Prostate gland (tissue), 2 donors: ENCODE measurements around the gene FAM53B. TPM values are rescaled to one million over a fixed set of nuclear protein-coding genes. Genes with fewer than 3 reads are reported as not detected.

ENCODE experiments used
- DNase-seq: peaks from one replicate; pipeline ENCODE4 v3.0.0-alpha.2; 2019; ENCODE audit warnings: low spot score
- H3K27ac ChIP-seq, 2 donors: fragments of 200-600 bp; sonication (generic); 2 replicates each; pipeline ENCODE4 v1.5.1; 2017 to 2019
- H3K27me3 ChIP-seq: fragments of 200-600 bp; sonication (generic); replicated peaks from 2 replicates; pipeline ENCODE4 v1.5.1; 2019; ENCODE audit not compliant: insufficient read depth
- H3K36me3 ChIP-seq, 2 donors: fragments of 200-600 bp; sonication (generic); 1 replicate in 1 of 2; 2 replicates in 1 of 2; pipeline versions ENCODE4 v1.5.1 to v1.8.1; 2017 to 2019
- H3K4me1 ChIP-seq: fragments of 200-600 bp; sonication (generic); replicated peaks from 2 replicates; pipeline ENCODE4 v1.5.1; 2019
- H3K4me3 ChIP-seq, 2 donors: fragments of 200-600 bp; sonication (generic); 2 replicates each; pipeline ENCODE4 v1.5.1; 2017 to 2019
- H3K9me3 ChIP-seq: fragments of 200-600 bp; sonication (generic); 2 replicates; pipeline ENCODE4 v1.5.1; 2017
- POLR2A ChIP-seq: fragments of 450-650 bp; IDR thresholded peaks from one replicate; pipeline ENCODE4 v1.6.1; 2016; ENCODE audit warnings: antibody characterized with exemption, mild to moderate bottlenecking
- POLR2AphosphoS5 ChIP-seq: sonication (generic); formaldehyde crosslinking; IDR thresholded peaks from one replicate; pipeline ENCODE4 v1.6.1; 2017; ENCODE audit warnings: antibody characterized with exemption
- WGBS: methylation state at CpG from one replicate; pipeline ENCODE4 v1.1.5; 2018; 5-methylcytosine and 5-hydroxymethylcytosine counted together
- intact Hi-C: fragments of 100-400 bp; cut with DNase I; formaldehyde crosslinking; loops from one replicate; pipeline ENCODE4 v1.14.2; 2022
- total RNA-seq, 2 donors: library from RNA; depleted of rRNA; stranded (reverse); fragments of >200 nt; gene quantifications; one replicate each; pipeline ENCODE4 v1.1.0, GENCODE V29; 2016
- TF ChIP-seq, protein P1 (sequence below), 4 experiments: fragments of 200-600 bp in 2 of 4; fragments of 450-650 bp in 2 of 4; sonication (generic) in 2 of 4; IDR thresholded peaks; 1 replicate in 3 of 4; 2 replicates in 1 of 4; pipeline ENCODE4 v1.5.1; 2016 to 2019; ENCODE audit warnings: antibody characterized with exemption in 4 of 4, mild to moderate bottlenecking in 2 of 4, moderate library complexity in 2 of 4

Gene FAM53B
- total RNA-seq, 2 donors from 2014 or later, result 28.9 to 101 TPM

DNA sequence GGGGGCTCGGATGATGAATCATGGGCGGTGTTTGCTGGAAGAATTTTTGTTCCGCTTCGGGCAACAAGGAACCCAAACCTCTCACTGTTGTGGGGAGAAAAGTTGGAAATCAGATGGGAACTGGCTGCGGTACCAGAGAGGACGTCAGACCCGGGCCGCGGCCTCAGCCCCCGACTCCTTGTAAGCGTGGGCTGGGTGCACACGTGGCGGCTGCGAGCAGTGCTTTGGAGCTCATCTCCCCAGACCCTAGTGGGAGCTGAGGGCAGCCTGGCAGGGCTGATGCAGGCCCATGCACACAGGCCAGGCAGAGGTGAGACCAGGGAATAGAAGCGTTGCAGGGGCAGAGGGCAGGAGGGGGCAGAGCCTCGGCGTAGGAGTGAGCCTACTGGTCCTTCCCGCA, 136.5 kb downstream of the FAM53B start:
- Histone ChIP-seq H3K27ac (no peak overlapping the region), H3K9me3 (no peaks in the 10 kb centered on the region), H3K4me1 (no peaks in the 10 kb centered on the region), H3K36me3 (no peaks in the 10 kb centered on the region), H3K27me3 (no peaks in the 10 kb centered on the region), H3K4me3 (no peak overlapping the region)
- intact Hi-C loops, result no loop called here
- TF ChIP-seq POLR2AphosphoS5, result no peak
- TF ChIP-seq, protein P1, sequence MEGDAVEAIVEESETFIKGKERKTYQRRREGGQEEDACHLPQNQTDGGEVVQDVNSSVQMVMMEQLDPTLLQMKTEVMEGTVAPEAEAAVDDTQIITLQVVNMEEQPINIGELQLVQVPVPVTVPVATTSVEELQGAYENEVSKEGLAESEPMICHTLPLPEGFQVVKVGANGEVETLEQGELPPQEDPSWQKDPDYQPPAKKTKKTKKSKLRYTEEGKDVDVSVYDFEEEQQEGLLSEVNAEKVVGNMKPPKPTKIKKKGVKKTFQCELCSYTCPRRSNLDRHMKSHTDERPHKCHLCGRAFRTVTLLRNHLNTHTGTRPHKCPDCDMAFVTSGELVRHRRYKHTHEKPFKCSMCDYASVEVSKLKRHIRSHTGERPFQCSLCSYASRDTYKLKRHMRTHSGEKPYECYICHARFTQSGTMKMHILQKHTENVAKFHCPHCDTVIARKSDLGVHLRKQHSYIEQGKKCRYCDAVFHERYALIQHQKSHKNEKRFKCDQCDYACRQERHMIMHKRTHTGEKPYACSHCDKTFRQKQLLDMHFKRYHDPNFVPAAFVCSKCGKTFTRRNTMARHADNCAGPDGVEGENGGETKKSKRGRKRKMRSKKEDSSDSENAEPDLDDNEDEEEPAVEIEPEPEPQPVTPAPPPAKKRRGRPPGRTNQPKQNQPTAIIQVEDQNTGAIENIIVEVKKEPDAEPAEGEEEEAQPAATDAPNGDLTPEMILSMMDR (IDR thresholded peaks at IDR 0.05), result no peak
- no peak for TF ChIP-seq POLR2A
- WGBS, result 90% methylated on average over 18 of the region's 18 CpGs
- no peak for DNase-seq

DNA sequence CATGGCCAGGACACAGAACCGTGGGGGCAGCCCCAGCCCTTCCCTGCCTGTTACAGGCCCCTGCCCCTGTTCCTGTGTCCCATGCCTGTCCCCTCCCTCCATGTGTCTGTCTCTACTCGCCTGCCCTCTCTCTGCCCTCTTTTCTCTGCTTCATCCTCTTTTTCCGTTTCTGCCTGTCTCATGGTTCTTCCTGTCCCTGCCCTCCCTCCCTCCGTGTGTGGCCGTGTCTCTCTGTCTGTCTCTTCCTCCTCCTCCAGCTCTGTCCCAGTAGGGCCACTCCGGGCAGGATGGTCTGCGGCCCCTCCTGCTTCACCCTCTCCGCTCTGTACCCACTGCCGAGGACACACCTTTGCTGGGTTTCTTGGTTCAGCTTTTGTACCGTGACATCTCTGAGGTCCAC, 137.4 kb downstream of the FAM53B start:
- TF ChIP-seq, protein P1 (IDR thresholded peaks at IDR 0.05), result no peak
- TF ChIP-seq POLR2A, result no peak
- no peak for TF ChIP-seq POLR2AphosphoS5
- intact Hi-C loops, result no loop called here
- H3K27me3 ChIP-seq, result no peaks in the 10 kb centered on the region
- 37% methylated on average over 10 of the region's 10 CpGs for WGBS
- no peaks in the 10 kb centered on the region for H3K36me3 ChIP-seq
- H3K9me3 ChIP-seq, result no peaks in the 10 kb centered on the region
- no peak overlapping the region for H3K4me3 ChIP-seq
- H3K4me1 ChIP-seq, result no peaks in the 10 kb centered on the region
- DNase-seq, result no peak
- no peak overlapping the region for H3K27ac ChIP-seq

DNA sequence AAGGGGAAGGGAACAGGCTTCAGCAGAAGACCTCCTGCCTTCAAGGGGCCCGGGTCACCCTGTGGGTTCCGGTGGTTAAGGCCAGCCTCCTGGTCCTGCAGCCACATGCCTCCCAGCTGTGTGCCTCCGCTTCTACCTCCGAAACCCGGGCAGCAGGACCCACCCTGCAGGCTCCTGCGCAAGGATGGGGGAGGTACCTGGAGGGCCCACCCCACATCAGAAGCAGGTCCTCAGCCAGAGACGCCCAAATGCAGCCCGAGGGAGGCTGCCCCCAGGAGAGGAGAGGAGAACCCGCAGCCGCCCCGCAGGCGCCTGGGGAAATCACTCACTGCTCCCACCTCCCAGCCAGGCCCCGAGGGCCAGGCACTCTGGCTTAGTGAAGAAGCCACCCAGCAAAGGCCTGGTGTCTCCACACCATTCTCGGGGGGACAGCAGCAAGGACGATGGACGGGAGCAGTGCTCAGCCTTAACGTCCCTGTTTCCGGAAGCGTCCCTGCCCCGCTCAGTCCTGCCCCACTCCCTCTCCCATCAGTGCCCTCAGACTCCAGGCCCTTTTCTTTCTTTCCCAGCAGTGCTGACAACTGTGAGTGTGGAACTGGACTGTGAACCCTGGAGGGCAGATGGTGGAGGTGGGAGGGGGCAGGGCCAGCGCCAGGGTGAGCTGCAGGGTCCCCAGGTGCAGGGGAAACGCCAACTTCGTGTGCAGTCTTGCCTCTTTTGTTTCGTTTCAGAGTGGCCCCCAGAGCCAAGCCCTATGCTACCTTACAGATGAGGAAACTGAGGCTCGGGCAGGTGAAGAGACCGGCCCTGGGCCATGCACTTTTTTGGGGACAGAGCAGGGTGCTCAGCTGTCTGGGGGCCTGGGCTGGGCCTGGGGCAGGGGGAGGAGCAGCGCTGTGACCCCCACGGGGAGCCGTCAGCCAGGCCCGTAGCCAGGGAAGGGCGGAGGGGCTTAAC, 138.0 kb downstream of the FAM53B start:
- H3K27me3 ChIP-seq, result no peaks in the 10 kb centered on the region
- H3K4me3 ChIP-seq, result no peak overlapping the region
- 75% methylated on average over 31 of the region's 31 CpGs for WGBS
- H3K9me3 ChIP-seq, result no peaks in the 10 kb centered on the region
- H3K27ac ChIP-seq, result no peak overlapping the region
- no peaks in the 10 kb centered on the region for H3K4me1 ChIP-seq
- intact Hi-C loops, result no loop called here
- no peak for DNase-seq
- TF ChIP-seq POLR2AphosphoS5 (no peak), POLR2A (no peak)
- TF ChIP-seq, protein P1 (IDR thresholded peaks at IDR 0.05), result no peak
- no peaks in the 10 kb centered on the region for H3K36me3 ChIP-seq

DNA sequence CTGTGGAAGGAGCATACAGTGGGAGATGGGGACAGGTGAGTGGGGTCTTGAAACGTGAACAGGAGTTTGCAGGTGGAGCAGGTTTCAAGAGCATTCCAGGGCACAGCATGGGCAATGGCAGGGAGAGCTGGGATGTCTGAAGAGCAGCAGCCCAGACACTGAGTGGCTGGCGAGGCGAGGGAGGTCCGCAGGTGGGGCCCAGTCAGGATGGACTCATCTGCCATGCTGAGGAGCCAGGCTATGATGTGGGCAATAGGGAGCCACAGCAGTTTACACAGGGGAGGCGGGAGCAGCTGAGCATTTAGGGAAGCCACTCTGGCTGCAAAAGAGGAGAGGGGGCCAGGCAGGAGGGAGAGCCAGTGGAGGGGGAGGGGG, 138.7 kb downstream of the FAM53B start:
- no peaks in the 10 kb centered on the region for H3K9me3 ChIP-seq
- no peaks in the 10 kb centered on the region for H3K27me3 ChIP-seq
- no peaks in the 10 kb centered on the region for H3K36me3 ChIP-seq
- DNase-seq, result no peak
- H3K27ac ChIP-seq, result no peak overlapping the region
- intact Hi-C loops, result no loop called here
- H3K4me1 ChIP-seq, result no peaks in the 10 kb centered on the region
- no peak overlapping the region for H3K4me3 ChIP-seq
- TF ChIP-seq POLR2AphosphoS5, result no peak
- TF ChIP-seq POLR2A, result no peak
- TF ChIP-seq, protein P1 (IDR thresholded peaks at IDR 0.05), result no peak
- 91% methylated on average over 5 of the region's 5 CpGs for WGBS

DNA sequence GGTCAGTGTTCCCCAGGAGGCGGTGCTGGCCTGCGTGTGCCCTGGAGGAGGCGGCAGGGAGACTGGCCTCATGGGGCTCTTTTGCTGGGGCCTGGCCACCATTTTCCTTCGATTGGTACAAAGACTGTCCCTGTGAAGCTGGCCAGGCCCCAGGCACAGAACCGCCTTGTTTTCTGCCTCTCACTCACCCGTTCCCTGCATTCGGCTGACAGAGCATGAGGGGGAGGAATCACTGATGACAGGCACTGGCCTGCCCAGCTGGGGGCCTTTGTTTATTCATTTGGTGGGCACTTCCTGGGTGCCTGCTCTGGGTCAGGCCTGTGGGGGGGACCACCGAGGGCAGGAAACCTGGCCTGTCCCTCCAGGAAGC, 139.2 kb downstream of the FAM53B start:
- DNase-seq, result no peak
- Histone ChIP-seq H3K9me3 (no peaks in the 10 kb centered on the region), H3K4me1 (no peaks in the 10 kb centered on the region), H3K36me3 (no peaks in the 10 kb centered on the region), H3K27ac (no peak overlapping the region), H3K27me3 (no peaks in the 10 kb centered on the region), H3K4me3 (no peak overlapping the region)
- 55% methylated on average over 8 of the region's 8 CpGs for WGBS
- TF ChIP-seq POLR2A, result no peak
- TF ChIP-seq, protein P1 (IDR thresholded peaks at IDR 0.05), result no peak
- TF ChIP-seq POLR2AphosphoS5, result no peak
- intact Hi-C loops, result no loop called here
